Stimulated activated CD8-positive, alpha-beta memory T cell treated with anti-CD3 and anti-CD28 coated beads, Interleukin-12 subunit alpha, Interleukin-12 subunit beta, amount 100 ng/mL, for 4 hours (primary cell): Measurements from ENCODE around the gene SERPINA4.
"Not testable (repeated sequence)": the region's sequence is repeated elsewhere in the genome, so short reads cannot be mapped to it uniquely, and the experiment has no call there.

Source experiments
- DNase-seq: peaks from one replicate; pipeline ENCODE4 v3.0.0-alpha.2; 2020; ENCODE audit warnings: low read depth

The SERPINA4 gene

GRCh38 chr14:94569381-94570001 lies 8.2 kb downstream of the SERPINA4 start:
- no peak for DNase-seq

- no peak for DNase-seq
Observed at GRCh38 chr14:94570002-94570400, 8.8 kb downstream of the SERPINA4 start.

DNA sequence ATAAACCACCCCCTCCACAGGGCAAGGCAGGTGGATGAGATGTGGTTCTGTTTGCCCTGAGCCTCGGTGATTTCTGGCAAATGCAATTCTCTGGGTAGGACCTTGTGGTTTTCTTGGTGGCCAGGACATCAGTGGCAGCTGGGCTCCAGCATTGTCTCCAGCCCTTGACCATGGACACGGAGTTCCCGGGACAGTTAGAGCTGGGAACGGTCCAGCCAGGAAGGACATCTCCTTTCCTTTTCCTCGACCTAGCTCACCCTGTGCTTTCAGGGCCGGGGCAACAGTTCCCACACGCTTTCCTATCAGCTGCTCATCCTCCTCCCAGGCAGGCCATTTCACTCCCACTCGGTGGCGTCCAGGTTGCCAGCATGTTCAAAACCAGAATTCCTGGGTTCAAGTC lies 9.2 kb downstream of the SERPINA4 start:
- no peak for DNase-seq

- DNase-seq, result no peak
Observed at GRCh38 chr14:94571395-94571794, 10.2 kb downstream of the SERPINA4 start.

- DNase-seq, result no peak
Observed at GRCh38 chr14:94571950-94572349, 10.7 kb downstream of the SERPINA4 start.

GRCh38 chr14:94572637-94573303 lies 11.5 kb downstream of the SERPINA4 start:
- no peak for DNase-seq

GRCh38 chr14:94573475-94574277 lies 12.4 kb downstream of the SERPINA4 start:
- DNase-seq, result no peak

GRCh38 chr14:94574336-94574735 lies 13.1 kb downstream of the SERPINA4 start:
- no peak for DNase-seq

- DNase-seq, result no peak
Observed at GRCh38 chr14:94575730-94576585, 14.7 kb downstream of the SERPINA4 start.

DNA sequence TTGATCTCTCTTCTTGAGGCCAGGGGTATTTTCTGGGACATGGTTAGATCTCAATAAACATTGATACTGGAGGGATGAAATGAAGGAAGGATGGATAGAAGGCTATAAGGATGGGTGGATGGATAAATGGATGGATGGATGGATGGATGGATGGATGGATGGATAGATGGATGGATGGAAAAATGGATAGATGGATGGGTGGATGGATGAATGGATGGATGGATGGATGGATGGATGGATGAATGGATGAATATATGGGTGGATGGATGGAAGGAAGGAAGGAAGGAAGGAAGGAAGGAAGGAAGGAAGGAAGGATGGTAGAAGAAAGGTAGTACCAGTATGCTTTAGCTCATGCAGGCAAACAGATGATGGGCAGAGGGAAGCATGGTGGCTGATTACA lies 16.2 kb downstream of the SERPINA4 start:
- not testable (repeated sequence) for DNase-seq

DNA sequence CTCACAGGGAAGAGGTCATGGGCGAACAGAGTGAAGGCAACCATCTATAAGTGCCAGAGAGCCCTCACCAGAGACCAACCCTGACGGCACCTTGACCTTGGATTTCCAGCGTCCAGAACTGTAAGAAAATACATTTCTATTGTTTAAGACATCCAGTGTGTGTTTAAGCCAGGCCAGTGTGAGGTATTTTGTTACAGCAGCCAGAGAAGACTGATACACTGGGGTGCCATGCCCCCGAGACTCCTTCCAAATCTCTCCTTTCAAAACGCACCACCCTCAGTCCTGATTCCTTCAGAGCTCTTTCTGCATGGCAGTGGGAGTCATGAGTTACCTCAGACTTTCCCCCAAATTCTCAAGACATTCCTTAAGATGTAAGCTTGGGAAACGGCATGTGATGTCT lies 17.5 kb downstream of the SERPINA4 start:
- DNase-seq, result no peak

- DNase-seq, result no peak
Observed at GRCh38 chr14:94581127-94581999, 20.1 kb downstream of the SERPINA4 start, which contains the start of gene SERPINA5. Gene SERPINA5 (plus strand): TSS chr14:94581426. CDS start chr14:94587363, 5,937 bp downstream.

DNA sequence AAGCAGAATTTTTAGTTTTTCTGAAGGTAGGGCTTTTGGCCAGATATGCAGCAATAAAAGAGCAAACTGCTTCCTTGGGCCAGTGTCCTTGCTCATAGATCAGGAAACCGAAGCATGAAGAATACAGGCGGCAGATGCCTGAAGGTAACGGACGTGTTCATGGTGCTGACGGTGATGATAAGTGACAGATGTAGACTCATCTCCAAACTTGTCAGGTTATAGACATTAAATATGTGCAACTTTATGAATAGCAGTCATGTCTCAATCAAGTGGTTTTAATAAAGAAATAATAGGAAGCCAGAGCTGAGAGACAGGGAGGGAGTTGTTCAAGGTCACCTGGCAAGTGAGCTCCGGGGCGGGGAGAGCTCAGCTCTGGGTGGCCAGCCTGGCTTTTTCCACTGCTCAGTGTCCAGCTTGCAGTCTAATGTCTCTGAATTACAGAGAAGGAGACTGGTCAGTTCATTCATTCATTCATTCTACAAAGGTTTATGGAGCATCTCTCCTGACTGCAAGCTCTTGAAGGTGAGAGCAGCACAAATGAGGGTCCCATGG lies 21.0 kb downstream of the SERPINA4 start:
- no peak for DNase-seq

DNA sequence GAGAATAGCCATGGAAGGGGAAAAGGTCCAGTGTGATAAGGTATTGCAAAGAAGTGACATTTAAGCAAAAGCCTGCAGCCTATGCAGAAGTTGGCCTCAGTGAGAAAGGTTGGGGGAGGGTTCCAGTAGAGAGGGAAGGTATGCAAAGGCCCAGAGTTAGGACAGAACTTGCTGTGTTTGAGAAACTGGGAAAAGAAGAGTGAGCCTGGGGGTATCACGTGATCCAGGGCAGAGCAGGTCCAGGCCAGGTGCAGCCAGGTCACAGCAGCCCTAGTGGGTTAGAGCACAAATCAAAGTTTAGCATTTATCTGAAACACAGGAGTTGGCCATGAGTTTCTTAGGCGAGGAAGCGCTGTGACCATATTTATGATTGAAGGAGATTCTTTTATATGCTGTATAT lies 21.6 kb downstream of the SERPINA4 start:
- DNase-seq, result no peak

DNA sequence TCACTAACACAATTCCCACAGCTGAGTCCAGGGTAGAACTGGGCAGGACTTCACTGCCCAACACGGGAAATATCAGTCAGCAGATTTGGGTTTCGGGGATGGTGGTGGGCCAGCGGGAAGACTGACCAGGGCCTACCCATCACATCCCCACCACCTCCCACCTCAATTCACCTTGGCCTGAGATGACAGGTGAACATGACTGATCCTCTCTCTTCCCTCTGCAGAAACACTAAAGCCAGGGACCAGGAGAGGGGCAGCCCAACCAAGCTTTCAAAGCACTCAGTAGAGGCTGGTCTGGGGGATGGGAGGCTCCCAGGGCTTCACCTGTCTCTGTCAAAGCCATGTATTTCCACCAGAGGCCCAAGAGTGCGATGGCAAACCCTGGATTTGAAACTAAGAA lies 22.3 kb downstream of the SERPINA4 start:
- no peak for DNase-seq

- no peak for DNase-seq
Observed at GRCh38 chr14:94584591-94585280, 23.5 kb downstream of the SERPINA4 start.

- no peak for DNase-seq
Observed at GRCh38 chr14:94586635-94587034, 25.4 kb downstream of the SERPINA4 start.

DNA sequence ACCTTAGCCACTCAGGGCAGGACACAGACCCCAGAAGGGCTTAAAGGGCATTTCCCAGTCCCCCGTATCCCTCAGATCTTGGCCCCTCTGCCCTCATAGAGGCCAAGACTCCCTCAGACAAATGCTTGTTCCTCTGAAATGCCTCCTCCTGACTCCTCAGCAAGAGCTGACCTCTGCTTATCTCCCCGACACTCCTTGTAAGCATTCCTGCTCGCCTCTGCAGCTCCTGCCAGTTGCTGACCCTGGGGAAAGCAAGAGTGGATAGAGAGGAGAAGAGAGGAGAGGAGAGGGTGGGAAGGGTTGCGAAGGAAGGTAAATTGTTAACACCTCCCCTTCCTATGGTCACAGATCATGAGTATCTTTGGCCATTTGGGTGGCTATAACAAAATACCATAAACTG lies 27.1 kb downstream of the SERPINA4 start:
- no peak for DNase-seq

GRCh38 chr14:94591073-94591472 lies 29.8 kb downstream of the SERPINA4 start:
- DNase-seq, result no peak

DNA sequence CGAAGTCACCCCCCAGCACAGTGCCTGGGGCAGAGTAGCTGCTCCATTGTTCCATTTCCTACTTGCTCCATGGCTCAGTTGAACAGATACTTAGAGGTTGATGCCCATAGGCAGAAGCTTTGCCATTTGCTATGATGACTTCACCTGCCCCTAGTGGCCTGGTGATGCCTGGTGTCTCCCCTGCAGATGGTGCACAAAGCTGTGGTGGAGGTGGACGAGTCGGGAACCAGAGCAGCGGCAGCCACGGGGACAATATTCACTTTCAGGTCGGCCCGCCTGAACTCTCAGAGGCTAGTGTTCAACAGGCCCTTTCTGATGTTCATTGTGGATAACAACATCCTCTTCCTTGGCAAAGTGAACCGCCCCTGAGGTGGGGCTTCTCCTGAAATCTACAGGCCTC lies 30.6 kb downstream of the SERPINA4 start:
- no peak for DNase-seq
